ENCODE data around the gene GATAD2B.
"Not testable (repeated sequence)": the region's sequence is repeated elsewhere in the genome, so short reads cannot be mapped to it uniquely, and the experiment has no call there.

GATAD2B gene

DNA sequence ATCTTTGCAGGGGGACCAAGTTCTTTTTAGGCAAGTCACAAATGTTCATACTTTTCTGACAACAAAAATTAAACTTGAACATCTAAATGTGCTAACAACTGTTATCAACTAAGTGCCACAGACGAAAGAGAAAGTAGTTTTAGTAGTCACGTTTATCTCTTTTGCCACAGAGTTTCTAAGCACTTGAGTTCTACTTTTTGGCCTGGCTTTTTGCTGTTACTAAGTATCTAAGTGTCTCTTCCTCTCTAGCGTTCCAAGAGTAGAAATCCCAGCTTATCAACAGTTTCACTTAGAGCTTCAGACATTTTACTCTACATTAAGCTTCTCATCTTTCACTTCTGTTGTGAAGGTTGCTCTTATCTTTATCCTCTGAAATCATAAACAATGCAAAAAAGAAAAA is 34.2 kb downstream of the GATAD2B start:
- DNase-seq (ENCODE audit: low read depth in 1 of 2, low spot score in 1 of 2), result no peak

DNA sequence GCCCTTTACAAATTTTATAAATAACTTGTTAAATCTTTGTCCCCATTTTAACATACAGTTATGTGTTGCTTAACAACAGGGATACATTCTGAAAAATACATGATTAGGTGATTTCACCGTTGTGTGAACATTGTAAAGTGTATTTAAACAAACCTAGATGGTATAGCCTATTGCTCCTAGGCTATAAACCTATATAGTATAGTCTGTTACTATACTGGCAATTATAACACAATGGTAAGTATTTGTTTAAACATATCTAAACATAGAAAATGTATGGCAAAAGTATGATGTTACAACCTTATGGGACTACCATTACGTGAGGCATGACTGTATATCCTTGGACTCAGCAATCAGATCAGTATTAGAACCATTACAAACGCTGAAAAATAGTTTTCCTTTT is 36.6 kb downstream of the GATAD2B start:
- DNase-seq (ENCODE audit: low read depth in 1 of 2, low spot score in 1 of 2), result no peak

DNA sequence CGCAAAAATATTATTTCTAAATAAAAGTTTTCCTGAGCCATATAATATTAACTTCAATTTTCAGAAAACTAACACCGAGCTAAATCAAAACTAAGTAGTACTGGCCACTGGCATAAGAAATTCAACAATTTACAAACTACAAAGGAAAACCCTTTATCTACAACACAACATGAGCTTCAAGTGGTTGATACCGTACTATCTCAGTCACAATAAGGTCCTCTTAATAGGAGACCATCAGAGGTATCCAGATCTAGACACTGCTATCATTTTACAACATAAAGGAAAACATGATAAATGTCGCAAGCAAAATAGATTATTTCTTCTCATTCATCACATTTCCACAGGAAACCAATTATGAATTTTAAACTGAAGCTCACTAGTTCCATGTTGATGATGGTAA is 39.5 kb downstream of the GATAD2B start:
- DNase-seq (ENCODE audit: low read depth in 1 of 2, low spot score in 1 of 2), result no peak

DNA sequence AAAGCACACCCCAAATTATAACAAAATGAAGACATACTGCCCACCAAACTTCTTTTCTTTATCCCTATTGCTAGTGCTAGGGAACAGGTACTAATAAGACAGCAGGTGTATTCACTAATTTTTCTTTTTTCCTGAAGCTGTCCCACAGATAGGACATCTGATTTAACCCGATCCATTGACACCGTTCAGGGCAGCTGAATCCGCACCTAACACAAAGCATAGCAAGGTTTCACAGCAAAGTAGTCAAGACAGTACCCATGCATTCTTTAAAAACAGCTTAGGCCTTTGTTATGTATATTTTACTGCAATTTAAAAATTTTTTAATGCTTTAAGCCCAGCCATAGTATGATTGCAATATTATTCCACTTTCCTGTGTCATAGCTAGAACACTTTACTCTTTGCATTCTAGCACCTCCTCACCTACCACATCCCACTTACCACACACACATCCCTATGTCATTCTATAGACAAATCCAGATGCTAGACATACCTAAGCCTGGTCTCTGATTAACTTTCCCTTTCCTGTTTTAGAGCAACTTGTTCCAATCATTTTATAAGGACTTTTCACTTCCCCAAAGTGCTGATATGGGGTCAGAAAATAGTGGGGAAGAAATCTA is 40.4 kb downstream of the GATAD2B start:
- no peak for DNase-seq (ENCODE audit: low read depth in 1 of 2, low spot score in 1 of 2)

DNA sequence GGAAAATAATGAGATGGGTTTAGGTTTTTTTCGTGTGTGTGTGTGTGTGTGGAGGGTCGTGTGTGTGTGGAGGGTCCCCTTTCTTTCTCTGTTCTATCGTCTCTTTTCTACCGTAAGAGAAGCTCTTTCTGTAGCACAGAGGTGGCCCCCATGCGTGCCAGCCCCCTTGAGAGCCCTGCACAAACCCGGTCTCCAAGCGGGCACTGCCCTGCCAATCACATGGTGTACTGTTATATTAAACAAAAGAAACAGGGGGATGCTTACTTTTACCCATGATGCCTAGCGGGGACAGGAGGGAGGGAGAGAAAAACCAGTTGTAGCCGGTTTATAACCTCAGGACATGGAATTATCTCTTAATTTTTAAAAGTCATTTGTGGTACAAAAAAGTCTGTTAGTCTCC is 41.0 kb downstream of the GATAD2B start:
- DNase-seq (ENCODE audit: low read depth in 1 of 2, low spot score in 1 of 2), result no peak

DNA sequence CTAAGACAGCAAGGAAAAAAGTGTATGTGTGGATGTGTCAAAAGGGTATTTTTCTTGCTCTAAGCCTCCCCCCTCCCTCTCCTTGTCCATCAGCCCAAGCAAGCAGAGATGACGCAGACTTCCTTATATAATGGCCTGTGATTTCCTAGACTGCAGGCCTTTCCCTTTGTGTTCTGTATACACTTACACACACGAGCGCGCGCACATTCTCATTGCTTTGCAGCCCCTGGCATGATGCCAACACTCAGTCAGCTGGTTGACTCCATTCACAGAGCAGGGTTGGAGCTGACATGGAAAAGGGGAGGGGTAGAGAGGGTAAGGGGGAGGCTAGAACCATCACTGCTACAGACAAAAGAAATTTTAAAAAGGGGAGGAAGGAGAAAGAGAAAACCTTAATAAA is 41.8 kb downstream of the GATAD2B start:
- peak in 1 of 2 donors; percentile 17 for DNase-seq (ENCODE audit: low read depth in 1 of 2, low spot score in 1 of 2)

DNA sequence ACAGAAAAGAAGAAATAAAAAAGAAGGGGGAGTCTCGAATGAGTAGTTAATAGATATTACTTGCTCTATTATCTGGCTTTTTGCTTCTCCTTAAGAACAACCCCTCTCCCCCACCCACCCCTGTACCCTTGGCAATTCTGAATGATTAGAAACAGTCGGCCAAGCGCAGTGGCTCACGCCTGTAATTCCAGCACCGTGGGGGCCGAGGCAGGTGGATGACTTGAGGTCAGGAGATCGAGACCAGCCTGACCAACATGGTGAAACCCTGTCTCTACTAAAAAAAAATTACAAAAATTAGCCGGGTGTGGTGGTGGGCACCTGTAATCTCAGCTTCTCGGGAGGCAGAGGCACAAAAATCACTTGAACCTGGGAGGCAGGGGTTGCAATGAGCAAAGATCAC is 42.7 kb downstream of the GATAD2B start:
- no peak for DNase-seq (ENCODE audit: low read depth in 1 of 2, low spot score in 1 of 2)

DNA sequence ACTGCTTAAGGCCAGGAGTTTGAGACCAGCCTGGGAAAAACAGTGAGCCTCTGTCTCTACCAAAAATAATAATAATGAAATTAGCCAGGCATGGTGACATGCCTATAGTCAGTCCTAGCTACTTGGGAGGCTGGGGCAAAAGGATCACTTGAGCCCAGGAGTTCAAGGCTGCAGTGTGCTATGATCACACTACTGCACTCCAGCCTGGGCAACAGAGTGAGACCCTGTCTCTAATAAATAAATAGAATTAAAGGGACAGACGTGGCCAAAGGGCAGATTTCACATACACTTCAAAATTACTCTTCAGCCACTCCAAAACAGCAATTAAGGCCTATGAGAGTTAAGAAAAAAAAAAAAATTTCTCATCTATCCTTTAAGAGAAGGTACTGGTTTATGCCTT is 45.7 kb downstream of the GATAD2B start:
- no peak for DNase-seq (ENCODE audit: low read depth in 1 of 2, low spot score in 1 of 2)

DNA sequence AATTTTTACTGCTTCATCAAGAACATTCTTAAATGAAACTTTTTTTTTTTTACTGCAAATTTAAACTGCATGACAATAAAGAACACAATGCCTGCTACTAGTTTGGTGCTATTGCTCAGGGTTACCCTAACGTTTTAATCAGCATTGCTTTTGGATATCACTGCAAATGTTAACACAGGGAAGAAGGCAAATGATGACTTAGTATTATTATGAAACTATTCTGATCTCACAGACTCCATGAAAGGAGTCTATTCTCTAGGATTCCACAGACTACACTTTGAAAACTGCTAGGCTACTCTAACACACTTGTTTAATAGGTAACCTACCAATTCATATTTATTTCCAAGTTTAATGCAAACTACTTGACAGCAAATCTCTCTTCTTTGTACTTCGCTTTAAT is 49.8 kb downstream of the GATAD2B start:
- DNase-seq (ENCODE audit: low read depth in 1 of 2, low spot score in 1 of 2), result no peak

DNA sequence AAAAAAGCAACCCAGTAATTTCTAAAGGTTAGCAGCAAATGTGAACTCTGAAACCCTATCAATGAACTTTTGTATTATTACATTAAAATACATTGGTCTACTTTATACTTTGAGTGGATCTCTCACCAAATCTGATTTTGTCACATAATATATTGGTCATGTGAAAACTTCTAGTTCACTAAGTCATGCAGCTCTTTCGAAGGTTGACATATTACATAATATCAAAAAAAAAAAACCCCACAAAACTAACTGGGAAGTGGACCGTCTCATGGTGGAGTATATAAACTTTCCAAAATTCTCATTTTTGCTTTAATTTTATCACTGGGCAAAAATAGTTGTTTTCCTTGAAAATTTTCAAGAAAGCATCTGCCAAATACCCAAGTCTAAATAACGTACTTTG is 50.4 kb downstream of the GATAD2B start:
- no peak for DNase-seq (ENCODE audit: low read depth in 1 of 2, low spot score in 1 of 2)

DNA sequence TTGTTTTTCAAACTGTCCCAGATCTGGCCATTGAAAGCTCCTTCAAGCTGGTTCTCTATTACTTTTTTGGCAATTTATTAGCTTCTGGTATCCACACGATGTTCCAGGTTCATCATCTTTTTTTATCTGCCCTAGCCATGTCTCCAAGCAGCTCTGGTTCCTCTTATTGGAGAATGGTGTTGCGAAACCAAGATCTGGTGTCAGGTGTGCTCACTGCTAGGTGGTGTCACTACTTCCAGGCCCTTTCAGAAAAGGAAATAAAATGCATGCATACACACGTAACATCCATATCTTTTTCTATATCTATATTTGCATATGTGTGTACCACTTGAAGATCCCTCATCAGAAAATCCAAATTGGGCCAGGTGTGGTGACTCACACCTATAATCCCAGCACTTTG is 53.3 kb downstream of the GATAD2B start:
- no peak for DNase-seq (ENCODE audit: low read depth in 1 of 2, low spot score in 1 of 2)

DNA sequence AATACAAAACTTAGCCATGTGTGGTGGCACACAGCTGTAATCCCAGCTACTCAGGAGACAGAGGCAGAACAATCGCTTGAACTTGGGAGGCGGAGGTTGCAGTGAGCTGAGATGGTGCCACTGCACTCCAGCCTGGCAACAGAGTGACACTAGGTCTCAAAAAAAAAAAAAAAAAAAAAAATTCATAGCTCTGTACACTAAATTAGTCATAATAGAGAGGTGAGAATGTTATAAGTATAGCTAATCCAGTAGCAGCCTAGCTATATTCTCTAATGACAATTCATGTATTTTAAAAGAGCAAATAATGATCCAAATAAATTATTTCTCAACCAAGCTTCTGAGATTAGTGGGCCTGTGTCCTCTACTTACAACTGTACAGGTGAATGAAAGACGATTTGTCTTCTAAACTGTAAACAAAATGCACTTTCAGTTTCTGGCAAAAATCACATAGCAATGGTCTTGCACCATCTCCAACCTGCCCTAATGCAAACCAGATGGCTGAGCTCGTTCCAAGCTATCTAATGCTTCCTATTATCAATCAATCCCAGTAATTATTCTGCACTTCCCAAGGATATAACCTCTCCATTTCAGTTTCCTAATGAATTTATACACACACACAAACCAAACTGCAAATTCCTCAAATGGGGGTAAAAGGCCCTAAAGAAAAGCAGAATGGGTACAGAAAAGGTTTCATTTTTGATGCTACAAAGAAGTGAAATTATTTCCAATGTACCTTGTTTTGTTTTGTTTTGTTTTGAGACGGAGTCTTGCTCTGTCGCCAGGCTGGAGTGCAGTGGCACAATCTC is 56.5 kb downstream of the GATAD2B start:
- no peak for DNase-seq (ENCODE audit: low read depth in 1 of 2, low spot score in 1 of 2)

DNA sequence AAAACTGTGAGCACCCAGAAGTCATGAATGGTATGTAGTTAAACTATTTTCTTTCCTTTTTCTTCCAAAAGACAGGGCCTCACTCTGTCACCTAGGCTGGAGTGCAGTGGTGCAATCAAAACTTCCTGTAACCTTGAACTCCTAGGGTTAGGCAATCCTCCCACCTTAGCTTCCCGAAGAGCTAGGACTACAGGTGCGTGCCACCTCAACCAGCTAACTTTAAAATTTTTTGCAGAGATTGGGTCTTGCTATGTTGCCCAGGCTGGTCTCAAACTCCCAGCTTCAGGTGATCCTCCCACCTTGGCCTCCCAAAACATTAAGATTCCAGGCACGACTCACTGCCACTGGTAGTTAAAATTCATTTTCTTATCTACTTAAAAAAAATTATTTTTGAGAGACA is 62.5 kb downstream of the GATAD2B start:
- DNase-seq (ENCODE audit: low read depth in 1 of 2, low spot score in 1 of 2), result no peak

DNA sequence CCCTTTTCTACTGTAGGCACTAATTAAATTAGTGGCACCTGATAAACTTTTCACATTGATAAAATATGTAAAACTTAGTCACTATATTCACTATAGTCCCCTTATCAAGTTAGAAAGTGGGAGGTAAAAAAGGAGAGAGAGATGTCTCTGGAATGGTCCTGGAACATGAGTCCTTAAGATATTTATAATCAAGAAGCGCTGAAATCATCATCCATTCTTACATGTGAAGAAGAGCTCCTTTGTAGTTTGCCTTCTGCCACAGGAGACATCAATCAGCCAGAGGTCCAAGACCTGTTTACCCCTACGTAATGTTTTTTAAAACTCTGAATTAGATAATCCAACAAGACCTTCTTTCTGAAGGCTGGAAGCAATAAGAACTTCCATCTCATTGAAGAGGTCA is 65.3 kb downstream of the GATAD2B start:
- DNase-seq (ENCODE audit: low read depth in 1 of 2, low spot score in 1 of 2), result no peak

DNA sequence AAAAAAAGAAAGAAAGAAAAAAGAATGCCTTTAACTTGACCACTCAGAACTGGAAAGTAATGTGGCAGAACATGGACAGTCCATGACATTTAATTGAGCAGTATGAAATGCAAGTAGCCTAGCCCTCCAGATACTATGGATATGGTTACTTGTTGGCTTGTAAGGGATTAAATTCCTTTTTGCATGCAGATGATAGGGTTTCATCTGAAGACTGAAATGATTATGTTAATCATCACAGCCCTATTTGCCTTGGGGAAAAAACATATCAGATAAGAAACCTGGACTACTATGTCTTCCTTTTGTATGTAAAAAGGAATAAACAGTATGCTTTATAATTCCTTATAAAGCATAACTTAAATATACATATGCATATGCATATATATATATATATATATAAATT is 66.0 kb downstream of the GATAD2B start:
- no peak for DNase-seq (ENCODE audit: low read depth in 1 of 2, low spot score in 1 of 2)

DNA sequence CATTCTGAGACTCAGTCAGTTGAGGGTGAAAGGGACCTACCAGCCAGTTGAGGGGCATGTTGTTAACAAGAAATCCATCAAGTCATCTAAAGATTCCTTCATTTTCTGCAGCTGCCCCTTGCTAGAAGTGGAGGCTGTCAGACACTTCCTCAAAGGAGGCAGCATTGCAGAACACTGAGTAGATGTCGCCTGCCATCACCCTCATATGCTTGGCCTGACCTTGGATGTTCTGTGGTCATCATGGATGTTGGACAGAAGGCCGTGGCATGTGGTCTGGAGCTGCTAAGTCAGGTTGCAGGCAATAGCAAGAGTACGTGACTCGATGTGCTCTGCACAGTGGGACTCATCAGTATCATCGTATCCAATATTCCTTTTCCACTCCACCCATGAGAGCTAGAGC is 70.6 kb downstream of the GATAD2B start:
- DNase-seq (ENCODE audit: low read depth in 1 of 2, low spot score in 1 of 2), result no peak

DNA sequence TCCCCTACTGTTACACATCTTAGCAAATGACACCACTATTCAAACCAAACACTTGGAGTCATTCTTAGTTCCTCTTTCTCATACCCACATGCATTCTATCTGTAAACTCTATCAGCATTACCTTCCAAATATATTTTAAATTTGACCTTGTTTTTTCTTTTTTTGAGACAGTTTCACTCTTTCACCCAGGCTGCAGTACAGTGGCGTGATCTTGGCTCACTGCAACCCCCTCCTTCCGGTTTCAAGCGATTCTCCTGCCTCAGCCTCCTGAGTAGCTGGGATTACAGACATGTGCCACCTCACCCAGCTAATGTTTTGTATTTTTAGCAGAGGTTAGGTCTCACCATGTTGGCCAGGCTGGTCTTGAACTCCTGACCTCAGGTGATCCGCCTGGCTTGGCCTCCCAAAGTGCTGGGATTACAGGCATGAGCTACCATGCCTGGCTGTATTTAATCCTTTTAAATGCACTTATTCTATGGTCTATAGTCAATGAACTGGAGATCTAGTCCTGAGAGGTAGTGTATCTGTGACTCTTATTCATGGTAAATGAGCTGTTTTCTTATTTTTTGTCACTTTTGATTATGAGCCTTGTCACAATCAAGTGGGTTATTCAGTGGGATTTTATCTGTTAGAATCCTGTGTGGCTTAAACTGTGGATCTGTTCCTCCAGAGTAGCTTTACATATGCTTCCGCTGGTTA is 73.1 kb downstream of the GATAD2B start:
- DNase-seq (ENCODE audit: low read depth in 1 of 2, low spot score in 1 of 2), result peak in 1 of 2 donors; percentile 5

DNA sequence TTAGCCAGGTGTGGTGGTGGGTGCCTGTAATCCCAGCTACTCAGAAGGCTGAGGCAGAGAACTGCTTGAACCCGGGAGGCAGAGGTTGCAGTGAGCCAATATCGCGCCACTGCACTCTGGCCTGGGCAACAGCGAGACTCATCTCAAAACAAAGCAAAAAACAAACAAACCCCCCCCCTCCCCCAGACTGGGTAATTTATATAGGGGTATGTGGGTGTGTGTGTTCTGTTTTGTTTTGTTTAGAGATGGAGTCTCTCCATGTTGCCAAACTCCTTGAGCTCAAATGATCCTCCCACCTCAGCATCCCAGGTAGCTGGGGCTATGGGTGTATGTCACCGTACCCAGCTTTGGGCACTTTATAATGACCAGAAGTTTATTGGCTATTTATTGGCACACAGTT is 74.0 kb downstream of the GATAD2B start:
- no peak for DNase-seq (ENCODE audit: low read depth in 1 of 2, low spot score in 1 of 2)

DNA sequence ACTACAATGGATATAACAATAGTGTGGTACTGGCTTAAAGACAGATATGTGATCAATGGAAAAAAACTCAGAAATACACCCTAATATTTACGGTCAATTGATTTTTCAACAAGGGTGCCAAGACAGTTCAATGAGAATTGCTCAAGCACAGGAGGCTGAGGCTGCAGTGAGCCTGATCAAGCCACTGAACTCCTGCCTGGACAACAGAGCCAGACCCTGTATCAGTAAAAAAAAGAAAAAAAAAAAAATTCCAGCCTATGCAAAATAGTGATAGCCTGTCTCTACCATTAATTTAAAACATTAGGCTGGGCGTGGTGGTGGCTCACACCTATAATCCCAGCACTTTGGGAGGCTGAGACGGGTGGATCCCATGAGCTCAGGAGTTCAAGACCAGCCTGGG is 77.6 kb downstream of the GATAD2B start:
- DNase-seq (ENCODE audit: low read depth in 1 of 2, low spot score in 1 of 2), result no peak

DNA sequence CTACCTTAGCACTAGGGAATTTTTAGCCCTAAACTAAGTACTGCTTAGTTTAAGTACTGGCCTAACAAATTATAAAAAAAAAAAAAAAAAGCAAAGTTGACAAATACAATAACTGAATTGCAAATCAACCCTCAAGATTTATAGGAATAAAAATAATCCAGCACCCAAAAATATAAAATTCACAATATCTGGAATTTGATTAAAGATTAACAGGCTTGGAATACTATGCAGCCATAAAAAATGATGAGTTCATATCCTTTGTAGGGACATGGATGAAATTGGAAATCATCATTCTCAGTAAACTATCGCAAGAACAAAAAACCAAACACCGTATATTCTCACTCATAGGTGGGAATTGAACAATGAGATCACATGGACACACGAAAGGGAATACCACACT is 78.4 kb downstream of the GATAD2B start:
- DNase-seq (ENCODE audit: low read depth in 1 of 2, low spot score in 1 of 2), result not testable (repeated sequence)

DNA sequence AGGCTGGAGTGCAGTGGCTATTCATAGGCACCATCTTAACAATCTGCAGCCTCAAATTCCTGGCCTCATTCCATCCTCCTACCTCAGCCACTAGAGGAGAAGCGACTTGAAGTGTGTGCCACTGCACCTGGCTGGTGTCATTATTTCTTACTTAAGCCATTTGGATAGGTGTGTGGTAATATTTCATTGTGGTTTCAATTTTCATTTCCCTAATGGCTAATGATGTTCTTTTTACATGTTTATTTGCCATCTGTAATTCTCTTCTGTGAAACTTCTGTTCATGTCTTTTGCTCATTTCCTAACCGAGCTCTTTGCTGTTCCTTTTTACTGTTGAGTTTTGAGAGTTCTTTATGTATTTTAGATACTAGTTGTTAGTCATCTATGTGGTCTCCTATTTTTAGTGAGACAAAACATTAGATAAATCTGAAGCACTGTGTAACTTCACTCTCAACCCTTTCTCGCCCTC is 80.7 kb downstream of the GATAD2B start:
- no peak for DNase-seq (ENCODE audit: low read depth in 1 of 2, low spot score in 1 of 2)

DNA sequence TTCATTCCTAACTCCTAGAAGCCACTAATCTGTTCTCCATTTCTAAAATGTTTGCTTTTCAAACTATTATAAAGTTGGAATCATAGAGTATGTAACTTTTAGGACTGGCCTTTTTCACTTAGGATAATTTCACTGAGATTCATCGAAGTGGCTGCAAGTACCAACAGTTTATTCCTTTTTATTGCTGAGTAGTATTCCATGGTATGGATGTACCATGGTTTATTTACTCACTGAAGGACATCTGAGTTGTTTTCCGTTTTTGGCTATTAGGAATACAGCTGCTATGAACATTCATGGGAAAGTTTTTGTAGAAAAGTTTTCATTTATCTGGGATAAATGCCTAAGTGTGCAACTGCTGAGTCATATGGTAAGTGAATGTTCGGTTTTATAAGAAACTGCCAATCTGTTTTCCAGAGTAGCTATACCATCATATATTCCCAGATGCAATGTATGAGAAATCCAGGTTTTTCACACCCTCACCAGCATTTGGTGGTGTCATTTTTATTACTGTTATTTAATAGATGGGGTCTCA is 81.2 kb downstream of the GATAD2B start:
- no peak for DNase-seq (ENCODE audit: low read depth in 1 of 2, low spot score in 1 of 2)

All from activated CD4-positive, alpha-beta T cell treated with anti-CD3 and anti-CD28 coated beads, Interleukin-2, amount 50 U/mL, for 24 hours (primary cell).